A549 (cell line): Measurements from ENCODE around the gene STOM. TPM values are rescaled to one million over a fixed set of nuclear protein-coding genes. Genes with fewer than 3 reads are reported as not detected.
"Not testable (repeated sequence)": the region's sequence is repeated elsewhere in the genome, so short reads cannot be mapped to it uniquely, and the experiment has no call there.

Experiments
- ATAC-seq, 2 experiments: fragments of 200-7000 bp in 1 of 2; fragments of >200 bp in 1 of 2; cut with Nextera tagmentation in 1 of 2; cut with Tn5 transposase in 1 of 2; 3 replicates each; pipeline versions ENCODE4 v1.8.0 to v1.9.1; 2018 to 2020; ENCODE audit warnings: mild to moderate bottlenecking in 1 of 2, moderate library complexity in 1 of 2
- CTCF ChIA-PET: fragments of 300-600 bp; sonication (Branson Sonifier 250); formaldehyde crosslinking; extraction: SDS; loops from one replicate; lab custom pipeline; 2021; ENCODE audit warnings: antibody characterized with exemption, inconsistent platforms; lab: Yijun Ruan, JAX
- POLR2A ChIA-PET: fragments of 350-600 bp; formaldehyde crosslinking; extraction: SDS; loops from one replicate; lab custom pipeline; 2021; ENCODE audit warnings: antibody characterized with exemption, inconsistent platforms; lab: Yijun Ruan, JAX
- DNase-seq, 2 experiments: peaks; one replicate each; pipeline versions ENCODE4 v3.0.0 to v3.0.0-alpha.2; 2011 to 2016; ENCODE audit warnings: low read depth in 1 of 2, low spot score in 1 of 2
- FAIRE-seq: peaks from 2 replicates; lab custom pipeline; 2011; peaks lifted over from hg19 to GRCh38; lab: Jason Lieb, UNC
- H3K27ac ChIP-seq, 2 experiments: fragments of >200 bp; sonication (Bioruptor Twin); formaldehyde crosslinking; 3 replicates each; pipeline ENCODE4 v1.5.1; 2016 to 2017
- H3K4me1 ChIP-seq: fragments of >200 bp; sonication (Bioruptor Twin); formaldehyde crosslinking; 3 replicates; pipeline ENCODE4 v1.6.1; 2016
- H3K4me2 ChIP-seq: fragments of >200 bp; sonication (Bioruptor Twin); formaldehyde crosslinking; 3 replicates; pipeline ENCODE4 v1.6.1; 2016
- H3K4me3 ChIP-seq: fragments of >200 bp; sonication (Bioruptor Twin); formaldehyde crosslinking; 3 replicates; pipeline ENCODE4 v1.5.1; 2016
- H3K9me3 ChIP-seq: fragments of >200 bp; sonication (Bioruptor Twin); formaldehyde crosslinking; 3 replicates; pipeline ENCODE4 v1.6.1; 2016
- BCL3 ChIP-seq: fragments of >200 bp; sonication (Bioruptor Twin); formaldehyde crosslinking; IDR thresholded peaks from 3 replicates; pipeline ENCODE4 v1.6.1; 2016
- BHLHE40 ChIP-seq: IDR thresholded peaks from 2 replicates; pipeline ENCODE4 v1.6.1; 2012; ENCODE audit warnings: low read depth, low read length, inconsistent platforms
- CBX8 ChIP-seq: fragments of 200-600 bp; sonication (generic); IDR thresholded peaks from 2 replicates; pipeline ENCODE4 v1.6.1; 2016
- CHD2 ChIP-seq: fragments of 150-350 bp; IDR thresholded peaks from 2 replicates; pipeline ENCODE4 v1.6.1; 2014; ENCODE audit warnings: low read length; ENCODE audit not compliant: partially characterized antibody
- CHD4 ChIP-seq: fragments of 200-600 bp; sonication (generic); IDR thresholded peaks from 2 replicates; pipeline ENCODE4 v1.6.1; 2016; ENCODE audit warnings: antibody characterized with exemption, mild to moderate bottlenecking, borderline replicate concordance
- EHMT2 ChIP-seq: fragments of 200-600 bp; sonication (generic); IDR thresholded peaks from 2 replicates; pipeline ENCODE4 v1.6.1; 2016; ENCODE audit warnings: antibody characterized with exemption, low read depth, mild to moderate bottlenecking, moderate library complexity
- FOSL2 ChIP-seq, 2 experiments: fragments of 450-650 bp in 1 of 2; fragments of >200 bp in 1 of 2; sonication (Bioruptor Twin) in 1 of 2; formaldehyde crosslinking; IDR thresholded peaks; 2 replicates each; pipeline versions ENCODE4 v1.5.0 to v1.6.1; 2016 to 2020; ENCODE audit warnings: mild to moderate bottlenecking in 1 of 2, moderate library complexity in 1 of 2
- FOXS1 ChIP-seq: fragments of 250-450 bp; sonication (Bioruptor Pico); IDR thresholded peaks from 2 replicates; pipeline ENCODE4 v1.5.0; 2020; ENCODE audit warnings: mild to moderate bottlenecking, moderate library complexity
- HES2 ChIP-seq: fragments of >200 bp; sonication (Bioruptor Twin); formaldehyde crosslinking; IDR thresholded peaks from 2 replicates; pipeline ENCODE4 v1.6.1; 2016
- HOXA7 ChIP-seq: fragments of 250-450 bp; sonication (Bioruptor Pico); IDR thresholded peaks from 2 replicates; pipeline ENCODE4 v1.5.0; 2020; ENCODE audit warnings: mild to moderate bottlenecking, moderate library complexity
- JUNB ChIP-seq: fragments of >200 bp; sonication (Bioruptor Twin); formaldehyde crosslinking; IDR thresholded peaks from 2 replicates; pipeline ENCODE4 v1.6.1; 2016
- KDM1A ChIP-seq: fragments of 200-600 bp; sonication (generic); IDR thresholded peaks from 2 replicates; pipeline ENCODE4 v1.6.1; 2016; ENCODE audit warnings: low read depth, mild to moderate bottlenecking
- MYC ChIP-seq: IDR thresholded peaks from 2 replicates; pipeline ENCODE4 v1.6.1; 2012; ENCODE audit warnings: mild to moderate bottlenecking, inconsistent platforms, low read length, improper control_type of control experiment, borderline replicate concordance
- POLR2AphosphoS2 ChIP-seq: conservative IDR thresholded peaks from 2 replicates; pipeline ENCODE4 v1.6.1; 2012; ENCODE audit warnings: low read length, improper control_type of control experiment, inconsistent platforms
- TFCP2L1 ChIP-seq: fragments of 250-450 bp; sonication (Bioruptor Pico); IDR thresholded peaks from 2 replicates; pipeline ENCODE4 v1.5.0; 2021; ENCODE audit warnings: mild to moderate bottlenecking
- ZFP36 ChIP-seq: fragments of 450-650 bp; IDR thresholded peaks from 2 replicates; pipeline ENCODE4 v1.6.1; 2014; ENCODE audit warnings: borderline replicate concordance; ENCODE audit not compliant: partially characterized antibody
- WGBS: methylation state at CpG from one replicate; pipeline ENCODE4 v1.1.6; 2017; ENCODE audit errors: missing lambda C conversion rate; 5-methylcytosine and 5-hydroxymethylcytosine counted together
- polyA plus RNA-seq, 4 experiments: library from polyadenylated mRNA; depleted of rRNA in 3 of 4; stranded (reverse); fragments of >200 nt; fragmentation: RNase III in 1 of 4; extraction: RNeasy Plus Mini Kit Qiagen cat#74134 plus additional on column Dnase treatment in 1 of 4; gene quantifications; 2 replicates in 3 of 4; 3 replicates in 1 of 4; pipeline ENCODE4 v1.2.3, GENCODE V29; 2011 to 2017
- TF ChIP-seq, protein P1 (sequence below): fragments of 250-450 bp; sonication (Bioruptor Pico); IDR thresholded peaks from 2 replicates; pipeline ENCODE4 v1.5.0; 2020; ENCODE audit warnings: low read depth, mild to moderate bottlenecking, moderate library complexity

The STOM gene
- polyA plus RNA-seq, 2 of the 4 experiments (the other 2 are of a cell fraction): 83.3 to 246 TPM

- peaks cover 25% of the 10 kb centered on the region for H3K4me1 ChIP-seq
- DNase-seq (no peak), ATAC-seq (no peak), FAIRE-seq (no peak)
- CTCF ChIA-PET: interaction anchor here (1.0 to 5.0 kb wide), 3 partner anchors 16 to 81 kb away, joined by 5 to 22 read pairs (median 20); no protein-coding TSS in a partner anchor
- POLR2A ChIA-PET: no interaction called here
- H3K9me3 ChIP-seq: no peaks in the 10 kb centered on the region
- no peak for TF ChIP-seq EHMT2
- no peak for TF ChIP-seq BHLHE40
- no peak for TF ChIP-seq FOXS1 (CRISPR knock-in tag)
- no peak for TF ChIP-seq KDM1A
- TF ChIP-seq ZFP36: no peak
- no peak for TF ChIP-seq BCL3
- TF ChIP-seq HOXA7: no peak
- TF ChIP-seq, protein P1, sequence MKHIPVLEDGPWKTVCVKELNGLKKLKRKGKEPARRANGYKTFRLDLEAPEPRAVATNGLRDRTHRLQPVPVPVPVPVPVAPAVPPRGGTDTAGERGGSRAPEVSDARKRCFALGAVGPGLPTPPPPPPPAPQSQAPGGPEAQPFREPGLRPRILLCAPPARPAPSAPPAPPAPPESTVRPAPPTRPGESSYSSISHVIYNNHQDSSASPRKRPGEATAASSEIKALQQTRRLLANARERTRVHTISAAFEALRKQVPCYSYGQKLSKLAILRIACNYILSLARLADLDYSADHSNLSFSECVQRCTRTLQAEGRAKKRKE (CRISPR knock-in tag): no peak
- no peak for TF ChIP-seq CHD4
- no peak for TF ChIP-seq POLR2AphosphoS2
- TF ChIP-seq CHD2: no peak
- no peak for TF ChIP-seq HES2
- no peak for TF ChIP-seq JUNB
- no peak for TF ChIP-seq CBX8
- no peak for TF ChIP-seq TFCP2L1
- H3K27ac ChIP-seq: peak overlapping the region in 1 of 2 experiments; percentile 25; a peak in 1 of 6 replicates
- no peak overlapping the region for H3K4me2 ChIP-seq
- 92% methylated on average over 5 of the region's 6 CpGs for WGBS
- H3K4me3 ChIP-seq: no peak overlapping the region
Observed at GRCh38 chr9:121294151-121294743, 75.8 kb downstream of the STOM start.

GRCh38 chr9:121292801-121293241 is 77.2 kb downstream of the STOM start:
- H3K4me1 ChIP-seq: peaks cover 30% of the 10 kb centered on the region
- POLR2A ChIA-PET: no interaction called here
- ATAC-seq: no peak
- CTCF ChIA-PET: interaction anchor here (1.4 kb wide), 1 partner anchor 14 kb away, joined by 7 read pairs; no protein-coding TSS in a partner anchor
- H3K9me3 ChIP-seq: no peaks in the 10 kb centered on the region
- 85% methylated on average over 6 of the region's 6 CpGs for WGBS
- H3K27ac ChIP-seq: no peak overlapping the region
- no peak overlapping the region for H3K4me3 ChIP-seq
- no peak for FAIRE-seq
- no peak for TF ChIP-seq MYC
- no peak for TF ChIP-seq FOSL2 (IDR thresholded peaks at IDR 0.05)
- no peak for TF ChIP-seq FOSL2 (CRISPR knock-in tag; IDR thresholded peaks at IDR 0.05)
- no peak for DNase-seq
- no peak overlapping the region for H3K4me2 ChIP-seq

GRCh38 chr9:121292051-121292450 is 78.0 kb downstream of the STOM start:
- POLR2A ChIA-PET: no interaction called here
- ATAC-seq: no peak
- no peak overlapping the region for H3K4me2 ChIP-seq
- no peak for TF ChIP-seq BCL3
- 85% methylated on average over 1 of the region's 1 CpG for WGBS
- no peak overlapping the region for H3K4me3 ChIP-seq
- peaks cover 33% of the 10 kb centered on the region for H3K4me1 ChIP-seq
- CTCF ChIA-PET: interaction anchor here (1.0 to 1.5 kb wide), 3 partner anchors 14 to 28 kb away, joined by 3 to 7 read pairs (median 3); no protein-coding TSS in a partner anchor
- no peak overlapping the region for H3K27ac ChIP-seq
- DNase-seq: no peak
- no peak for FAIRE-seq
- no peaks in the 10 kb centered on the region for H3K9me3 ChIP-seq

DNA sequence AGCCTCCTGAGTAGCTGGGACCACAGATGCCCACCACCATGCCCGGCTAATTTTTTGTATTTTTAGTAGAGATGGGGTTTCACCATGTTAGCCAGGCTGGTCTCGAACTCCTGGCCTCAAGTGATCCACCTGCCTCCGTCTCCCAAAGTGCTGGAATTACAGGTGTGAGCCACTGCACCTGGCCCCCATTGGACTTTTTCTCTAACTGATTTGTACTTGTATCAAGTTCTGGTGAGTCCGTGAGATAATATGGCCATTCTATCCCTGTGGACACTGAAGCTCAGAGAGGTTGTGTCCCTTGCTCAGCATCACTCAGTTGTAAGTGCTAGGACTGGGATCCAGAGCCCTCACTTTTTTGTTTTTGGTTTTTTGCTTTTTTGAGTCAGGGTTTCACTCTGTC is 78.5 kb downstream of the STOM start:
- H3K9me3 ChIP-seq, H3K27ac ChIP-seq, H3K4me2 ChIP-seq, POLR2A ChIA-PET, H3K4me3 ChIP-seq, ATAC-seq, DNase-seq, FAIRE-seq: not testable (repeated sequence)
- 70% methylated on average over 4 of the region's 4 CpGs for WGBS
- peaks cover 33% of the 10 kb centered on the region for H3K4me1 ChIP-seq
- CTCF ChIA-PET: interaction anchor here (0.7 to 1.5 kb wide), 4 partner anchors 13 to 31 kb away, joined by 3 to 7 read pairs (median 4); no protein-coding TSS in a partner anchor
